ENCODE measurements around the gene SLC7A6.

The SLC7A6 gene

DNA sequence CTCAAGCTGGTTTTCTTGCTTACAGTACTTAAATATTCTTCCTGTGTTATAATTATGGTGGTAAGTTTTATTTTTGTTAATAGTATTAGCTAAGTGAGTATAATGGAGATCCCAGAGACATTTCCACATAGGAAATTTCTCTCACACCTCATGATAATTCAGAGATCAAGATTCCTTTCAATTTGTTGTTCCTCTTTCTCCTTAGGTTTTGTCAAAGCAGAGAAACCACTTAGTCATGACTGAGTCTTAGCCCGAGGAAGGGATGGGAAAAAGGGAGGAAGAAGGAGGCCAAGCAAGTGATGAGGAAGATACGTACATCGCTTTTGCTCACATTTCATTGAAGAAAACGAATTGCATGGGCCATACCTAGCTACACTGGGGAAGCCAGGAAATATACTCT is 46.8 kb upstream of the SLC7A6 start:
- H2AFZ ChIP-seq (ENCODE audit: low read depth, low read length), result no peak overlapping the region
- no peaks in the 10 kb centered on the region for H3K79me2 ChIP-seq (ENCODE audit: low read length)
- no peaks in the 10 kb centered on the region for H3K4me1 ChIP-seq (ENCODE audit: low read length)
- no peak overlapping the region for H3K9ac ChIP-seq (ENCODE audit: low read length)
- peaks cover 6% of the 10 kb centered on the region for H3K36me3 ChIP-seq (replicated peaks; ENCODE audit: low read depth, low read length)
- H3K9me3 ChIP-seq (ENCODE audit: insufficient read depth, low read length), result no peaks in the 10 kb centered on the region
- no peak overlapping the region for H3K4me2 ChIP-seq (ENCODE audit: low read length)
- no peaks in the 10 kb centered on the region for H3K27me3 ChIP-seq (ENCODE audit: low read depth, low read length)
- H3K27ac ChIP-seq (ENCODE audit: low read length), result no peak overlapping the region
- no peaks in the 10 kb centered on the region for H4K20me1 ChIP-seq (ENCODE audit: insufficient read depth, low read length)
- no peak for TF ChIP-seq EZH2phosphoT487 (IDR thresholded peaks at IDR 0.05; ENCODE audit: low read depth)
- TF ChIP-seq, protein P1, sequence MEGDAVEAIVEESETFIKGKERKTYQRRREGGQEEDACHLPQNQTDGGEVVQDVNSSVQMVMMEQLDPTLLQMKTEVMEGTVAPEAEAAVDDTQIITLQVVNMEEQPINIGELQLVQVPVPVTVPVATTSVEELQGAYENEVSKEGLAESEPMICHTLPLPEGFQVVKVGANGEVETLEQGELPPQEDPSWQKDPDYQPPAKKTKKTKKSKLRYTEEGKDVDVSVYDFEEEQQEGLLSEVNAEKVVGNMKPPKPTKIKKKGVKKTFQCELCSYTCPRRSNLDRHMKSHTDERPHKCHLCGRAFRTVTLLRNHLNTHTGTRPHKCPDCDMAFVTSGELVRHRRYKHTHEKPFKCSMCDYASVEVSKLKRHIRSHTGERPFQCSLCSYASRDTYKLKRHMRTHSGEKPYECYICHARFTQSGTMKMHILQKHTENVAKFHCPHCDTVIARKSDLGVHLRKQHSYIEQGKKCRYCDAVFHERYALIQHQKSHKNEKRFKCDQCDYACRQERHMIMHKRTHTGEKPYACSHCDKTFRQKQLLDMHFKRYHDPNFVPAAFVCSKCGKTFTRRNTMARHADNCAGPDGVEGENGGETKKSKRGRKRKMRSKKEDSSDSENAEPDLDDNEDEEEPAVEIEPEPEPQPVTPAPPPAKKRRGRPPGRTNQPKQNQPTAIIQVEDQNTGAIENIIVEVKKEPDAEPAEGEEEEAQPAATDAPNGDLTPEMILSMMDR (IDR thresholded peaks at IDR 0.05; ENCODE audit: low read depth, low read length), result no peak
- no peak overlapping the region for H3K4me3 ChIP-seq (ENCODE audit: low read length)

DNA sequence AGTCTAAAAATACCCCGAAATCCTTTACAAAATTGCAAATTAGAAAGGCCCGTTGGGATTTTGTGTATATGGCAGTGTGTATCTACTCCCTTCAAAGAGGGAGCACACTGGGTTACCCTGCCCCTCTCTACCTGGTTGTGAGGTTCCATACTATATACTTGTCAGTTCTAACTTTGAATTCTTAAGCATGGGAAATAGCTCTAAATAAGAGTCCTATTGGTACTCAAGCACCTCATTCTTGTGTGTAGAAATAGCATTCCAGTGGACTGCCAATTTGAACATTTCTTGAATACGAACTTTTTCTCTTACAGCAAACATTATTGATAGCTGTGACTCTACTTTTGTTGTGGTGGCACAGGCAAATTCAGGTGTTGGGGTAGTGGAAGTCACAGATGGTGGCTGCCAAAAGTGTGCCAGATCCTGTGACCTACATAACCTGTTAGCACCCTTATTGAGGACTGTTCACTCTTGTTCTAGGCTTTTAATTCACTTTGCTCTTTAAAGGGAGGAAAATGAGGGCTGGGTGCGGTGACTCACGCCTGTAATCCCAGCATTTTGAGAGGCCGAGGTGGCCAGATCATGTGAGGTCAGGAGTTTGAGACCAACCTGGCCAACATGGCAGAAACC is 44.5 kb upstream of the SLC7A6 start:
- no peak overlapping the region for H3K27ac ChIP-seq (ENCODE audit: low read length)

DNA sequence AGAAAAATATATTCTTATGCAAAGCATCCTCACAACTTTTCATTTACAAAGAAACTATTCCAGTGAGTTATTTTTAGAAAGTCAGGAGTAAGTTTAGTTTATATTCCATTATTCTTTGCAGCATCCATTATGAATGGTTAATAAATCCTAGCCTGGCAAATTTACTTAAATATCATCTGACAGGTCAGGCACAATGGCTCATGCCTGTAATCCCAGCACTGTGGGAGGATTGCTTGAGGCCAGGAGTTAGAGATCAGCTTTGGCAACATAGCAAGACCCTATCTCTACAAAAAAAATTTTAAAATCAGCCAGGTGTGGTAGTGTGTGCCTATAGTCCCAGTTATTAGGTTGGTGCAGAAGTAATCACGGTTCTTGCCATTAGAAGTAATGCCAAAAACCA is 41.3 kb upstream of the SLC7A6 start:
- no peaks in the 10 kb centered on the region for H3K4me1 ChIP-seq (ENCODE audit: low read length)
- H3K4me3 ChIP-seq (ENCODE audit: low read length), result no peak overlapping the region
- TF ChIP-seq, protein P1 (IDR thresholded peaks at IDR 0.05; ENCODE audit: low read depth, low read length), result no peak
- no peak for TF ChIP-seq EZH2phosphoT487 (IDR thresholded peaks at IDR 0.05; ENCODE audit: low read depth)
- no peaks in the 10 kb centered on the region for H3K79me2 ChIP-seq (ENCODE audit: low read length)
- H3K9me3 ChIP-seq (ENCODE audit: insufficient read depth, low read length), result no peaks in the 10 kb centered on the region
- no peaks in the 10 kb centered on the region for H4K20me1 ChIP-seq (ENCODE audit: insufficient read depth, low read length)
- H3K4me2 ChIP-seq (ENCODE audit: low read length), result no peak overlapping the region
- H3K27me3 ChIP-seq (ENCODE audit: low read depth, low read length), result no peaks in the 10 kb centered on the region
- H2AFZ ChIP-seq (ENCODE audit: low read depth, low read length), result no peak overlapping the region
- peaks cover 6% of the 10 kb centered on the region for H3K36me3 ChIP-seq (replicated peaks; ENCODE audit: low read depth, low read length)
- no peak overlapping the region for H3K9ac ChIP-seq (ENCODE audit: low read length)
- no peak overlapping the region for H3K27ac ChIP-seq (ENCODE audit: low read length)

More for the DNA sequence above, 44.5 kb upstream of the SLC7A6 start:
- Histone ChIP-seq H3K4me3 (ENCODE audit: low read length) (no peak overlapping the region), H3K27me3 (ENCODE audit: low read depth, low read length) (no peaks in the 10 kb centered on the region), H3K4me1 (ENCODE audit: low read length) (no peaks in the 10 kb centered on the region), H2AFZ (ENCODE audit: low read depth, low read length) (no peak overlapping the region), H3K9me3 (ENCODE audit: insufficient read depth, low read length) (no peaks in the 10 kb centered on the region), H3K79me2 (ENCODE audit: low read length) (no peaks in the 10 kb centered on the region), H3K9ac (ENCODE audit: low read length) (no peak overlapping the region), H4K20me1 (ENCODE audit: insufficient read depth, low read length) (no peaks in the 10 kb centered on the region), H3K4me2 (ENCODE audit: low read length) (no peak overlapping the region), H3K36me3 (replicated peaks; ENCODE audit: low read depth, low read length) (peaks cover 6% of the 10 kb centered on the region)
- TF ChIP-seq, protein P1 (IDR thresholded peaks at IDR 0.05; ENCODE audit: low read depth, low read length), result no peak
- no peak for TF ChIP-seq EZH2phosphoT487 (IDR thresholded peaks at IDR 0.05; ENCODE audit: low read depth)

DNA sequence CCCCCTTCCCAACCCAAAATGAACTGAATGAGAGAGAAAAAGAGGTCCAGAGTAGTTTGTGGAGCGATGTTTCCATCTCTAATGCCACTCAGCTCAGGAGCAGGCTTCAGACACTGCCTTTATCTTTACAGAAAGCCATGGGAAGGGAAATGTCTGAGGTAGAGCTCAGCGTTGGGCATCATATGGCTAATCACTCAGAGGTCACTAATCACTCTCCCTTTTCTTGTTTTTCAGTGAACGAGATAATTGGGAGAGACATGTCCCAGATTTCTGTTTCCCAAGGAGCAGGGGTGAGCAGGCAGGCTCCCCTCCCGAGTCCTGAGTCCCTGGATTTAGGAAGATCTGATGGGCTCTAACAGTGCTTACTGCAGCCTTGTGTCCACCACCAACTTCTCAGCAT is 38.2 kb upstream of the SLC7A6 start:
- Histone ChIP-seq H3K79me2 (ENCODE audit: low read length) (no peaks in the 10 kb centered on the region), H3K4me1 (ENCODE audit: low read length) (no peaks in the 10 kb centered on the region), H3K9ac (ENCODE audit: low read length) (no peak overlapping the region), H3K27me3 (ENCODE audit: low read depth, low read length) (no peaks in the 10 kb centered on the region), H3K36me3 (replicated peaks; ENCODE audit: low read depth, low read length) (peaks cover 2% of the 10 kb centered on the region), H3K4me2 (ENCODE audit: low read length) (no peak overlapping the region), H3K27ac (ENCODE audit: low read length) (no peak overlapping the region), H3K4me3 (ENCODE audit: low read length) (no peak overlapping the region), H2AFZ (ENCODE audit: low read depth, low read length) (no peak overlapping the region), H3K9me3 (ENCODE audit: insufficient read depth, low read length) (no peaks in the 10 kb centered on the region), H4K20me1 (ENCODE audit: insufficient read depth, low read length) (no peaks in the 10 kb centered on the region)
- no peak for TF ChIP-seq EZH2phosphoT487 (IDR thresholded peaks at IDR 0.05; ENCODE audit: low read depth)
- TF ChIP-seq, protein P1 (IDR thresholded peaks at IDR 0.05; ENCODE audit: low read depth, low read length), result no peak
